NOMO-1 treated with DMSO at 0.1 percent for 48 hours (cell line): ENCODE measurements around the gene EFNB2.

Experiments
- DNase-seq: peaks from one replicate; lab custom pipeline; 2025; ENCODE audit not compliant: unreplicated experiment; lab: John Stamatoyannopoulos, UW

Gene EFNB2

DNA sequence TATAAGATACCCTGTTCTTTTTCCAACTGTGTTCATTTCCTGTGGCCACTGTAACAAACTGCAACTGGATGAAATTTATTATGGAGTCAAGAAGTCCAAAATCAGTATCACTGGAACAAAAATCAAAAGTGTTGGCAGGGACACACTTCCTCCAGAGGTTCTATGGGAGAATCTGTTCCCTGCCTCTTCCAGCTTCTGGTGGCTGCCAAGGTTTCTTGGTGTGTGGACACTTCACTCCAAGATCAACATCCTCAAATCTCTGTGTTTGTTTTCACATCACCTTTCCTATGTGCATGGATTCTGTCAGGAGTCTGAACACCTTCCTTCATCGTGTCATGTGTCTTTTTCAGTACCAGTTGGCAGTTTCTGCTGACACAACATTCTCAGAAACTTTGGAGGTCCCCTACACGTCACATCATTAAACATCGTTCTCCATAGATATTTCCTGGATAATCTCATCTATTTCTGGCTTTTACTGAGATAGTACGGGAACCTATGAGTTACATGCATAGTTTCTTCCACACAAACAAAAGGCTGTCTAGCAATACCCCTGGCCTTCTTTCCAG lies 15.2 kb upstream of the EFNB2 start:
- DNase-seq, result no peak

GRCh38 chr13:106548064-106548696 lies 12.7 kb upstream of the EFNB2 start:
- no peak for DNase-seq

DNA sequence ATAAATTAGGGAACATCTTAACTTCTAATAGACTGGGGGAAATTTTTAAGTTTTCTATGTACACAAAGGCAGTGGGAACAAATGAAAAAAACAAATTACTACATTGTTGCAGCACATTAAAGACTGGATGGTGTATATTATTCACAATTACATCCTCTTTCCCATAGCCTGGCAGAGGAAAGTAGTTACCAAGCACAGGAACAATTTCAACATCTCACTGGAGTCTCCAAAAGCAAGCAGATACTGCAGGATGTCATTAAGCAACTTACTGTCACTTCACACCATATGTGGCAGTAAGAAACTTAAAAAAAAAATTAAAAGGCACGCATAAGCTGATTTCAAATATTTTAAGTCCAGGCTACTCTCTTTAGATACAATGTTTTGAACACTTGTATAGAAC lies 6.4 kb upstream of the EFNB2 start:
- DNase-seq, result no peak

DNA sequence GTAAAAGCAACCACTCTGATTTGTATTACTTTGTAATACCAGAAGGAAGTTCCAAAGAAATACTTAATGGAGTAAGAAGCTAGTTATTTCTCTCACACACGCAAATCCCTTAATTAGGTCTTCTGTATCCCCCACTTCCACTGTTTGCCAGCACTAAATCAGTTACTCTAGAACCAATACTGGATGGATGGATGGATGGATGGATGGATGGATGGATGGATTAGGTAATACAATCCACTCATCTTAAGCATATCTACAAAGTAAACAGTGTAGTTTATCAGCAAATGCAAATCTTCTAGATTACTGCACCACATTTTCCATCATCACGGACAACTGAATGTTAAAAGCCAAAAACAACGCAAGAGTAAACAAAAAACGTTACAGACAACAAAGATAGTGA lies 5.2 kb upstream of the EFNB2 start:
- DNase-seq, result no peak

DNA sequence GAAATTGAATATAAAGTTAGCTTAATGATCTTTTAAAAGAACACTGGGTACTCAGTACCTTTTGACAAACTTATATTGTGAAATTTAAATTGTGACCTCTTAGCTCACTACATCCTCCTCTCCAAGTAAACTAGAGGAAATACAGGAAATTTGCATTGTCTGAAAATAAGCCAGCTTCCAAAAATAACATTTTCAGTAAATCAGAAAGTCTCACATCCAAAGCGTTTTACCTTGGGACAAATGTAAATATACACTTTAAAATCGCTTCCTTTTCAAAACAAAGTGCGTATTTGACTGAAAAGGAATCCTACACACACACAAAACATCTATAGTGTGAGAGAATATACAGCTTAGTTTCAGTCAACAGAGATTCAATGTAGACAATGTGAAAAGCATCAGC lies 2.1 kb upstream of the EFNB2 start:
- no peak for DNase-seq

- DNase-seq, result peak; percentile 66
These were observed 977 bp upstream of the EFNB2 start for GRCh38 chr13:106536244-106537034.

DNA sequence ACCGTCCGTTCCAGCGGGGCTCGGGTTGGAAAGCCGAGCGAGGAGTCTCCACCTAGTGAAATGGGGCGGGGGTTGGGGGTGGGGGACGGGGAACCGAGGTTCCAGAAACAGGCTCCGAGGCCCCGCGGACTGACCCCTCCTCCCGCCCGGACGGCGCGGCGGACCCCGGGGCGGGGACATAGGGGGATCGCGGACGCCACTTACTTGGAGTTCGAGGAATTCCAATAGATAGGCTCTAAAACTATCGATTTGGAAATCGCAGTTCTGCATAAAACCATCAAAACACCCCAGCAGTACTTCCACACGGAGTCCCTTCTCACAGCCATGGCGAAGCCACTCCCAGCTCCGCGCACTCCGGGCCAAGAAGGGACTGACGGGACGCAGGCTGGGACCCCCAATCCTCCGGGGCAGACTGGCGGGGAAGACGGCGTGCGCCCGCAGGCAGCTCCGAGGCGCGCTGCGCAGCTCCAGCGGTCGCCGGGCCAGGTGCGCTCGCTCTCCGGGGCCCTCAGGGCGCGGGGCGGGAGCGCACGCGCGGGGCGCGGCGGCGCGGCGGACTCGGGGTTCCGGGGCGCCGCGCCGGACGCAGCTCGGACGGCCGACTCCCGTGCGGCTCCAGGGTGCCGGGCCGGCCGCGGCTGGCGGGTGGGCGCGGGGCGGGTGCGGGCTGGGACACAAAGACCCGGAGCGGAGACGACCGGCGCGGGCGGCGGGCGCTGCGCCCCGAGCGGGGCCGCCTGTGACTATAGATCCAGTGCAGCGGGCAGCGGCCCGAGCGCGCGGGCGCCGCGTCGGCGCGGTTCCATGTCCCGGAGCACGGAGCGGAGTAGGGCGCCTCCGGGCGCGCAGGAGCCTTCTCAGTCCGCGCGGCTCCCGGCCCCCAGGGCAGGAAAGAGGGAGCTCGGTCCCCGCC lies 567 bp downstream of the EFNB2 start:
- DNase-seq, result no peak

GRCh38 chr13:106533943-106534638 lies 1.4 kb downstream of the EFNB2 start:
- no peak for DNase-seq

- DNase-seq, result peak; percentile 29
These were observed 2.1 kb downstream of the EFNB2 start for GRCh38 chr13:106533101-106533942.

GRCh38 chr13:106532111-106532929 lies 3.1 kb downstream of the EFNB2 start:
- no peak for DNase-seq

DNA sequence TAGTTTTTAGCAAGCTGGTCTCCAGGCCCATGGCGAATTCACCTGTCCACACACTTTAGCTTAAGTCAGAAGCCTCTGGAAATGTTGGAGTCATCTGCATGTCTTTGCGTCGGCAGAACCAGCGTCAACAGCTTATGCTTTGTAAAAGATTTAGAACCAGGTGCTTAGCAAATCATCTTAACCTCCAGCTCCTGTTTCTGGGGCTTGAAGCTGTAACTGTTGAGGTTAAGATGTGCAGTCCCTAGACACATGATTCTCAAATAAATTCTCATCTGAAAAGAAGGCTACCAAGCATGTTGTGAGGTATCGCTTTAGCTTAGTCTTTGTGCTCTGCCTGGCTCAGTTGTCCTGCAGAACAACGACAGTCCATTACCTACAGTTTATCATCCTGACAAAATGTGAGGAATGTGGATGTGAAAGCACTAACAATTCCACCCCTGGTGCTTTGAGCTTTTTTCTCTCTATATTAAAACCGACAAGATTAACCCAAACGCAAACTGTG lies 4.4 kb downstream of the EFNB2 start:
- no peak for DNase-seq

DNA sequence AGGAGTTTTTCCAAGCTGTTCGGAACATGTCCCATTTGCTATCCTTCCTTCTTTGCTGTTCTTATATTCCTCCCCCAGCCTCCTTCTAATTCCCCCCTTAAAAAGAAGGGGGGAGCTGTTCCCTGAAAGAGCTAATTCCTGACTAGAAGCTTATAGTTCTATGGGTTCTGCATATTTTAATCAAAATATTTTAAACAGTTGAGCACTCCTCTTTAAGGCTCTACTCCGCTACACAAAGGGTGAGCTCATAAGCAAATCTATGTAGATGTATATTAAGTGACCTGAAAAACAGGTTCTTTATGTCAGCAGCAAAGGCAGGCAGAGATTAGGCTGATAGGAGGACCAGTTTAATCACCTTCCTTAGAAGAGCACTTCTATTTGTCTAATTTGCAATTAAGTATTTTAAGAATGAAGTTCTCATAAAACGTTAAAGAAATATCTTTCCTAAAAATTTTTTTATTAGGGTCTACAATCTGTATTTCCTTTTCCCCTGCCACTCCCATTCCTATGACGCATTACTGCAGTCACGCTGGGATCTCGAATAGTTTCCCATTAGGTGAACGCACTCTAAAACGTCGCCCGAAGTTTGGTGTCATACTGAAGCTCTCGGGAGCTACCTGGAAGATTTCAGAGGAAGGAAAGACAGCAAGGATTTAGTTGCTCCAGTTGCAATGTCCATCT lies 5.2 kb downstream of the EFNB2 start:
- no peak for DNase-seq

- DNase-seq, result no peak
These were observed 5.9 kb downstream of the EFNB2 start for GRCh38 chr13:106529415-106530170.

- no peak for DNase-seq
These were observed 6.6 kb downstream of the EFNB2 start for GRCh38 chr13:106528718-106529414.

- no peak for DNase-seq
These were observed 7.6 kb downstream of the EFNB2 start for GRCh38 chr13:106527826-106528225.

DNA sequence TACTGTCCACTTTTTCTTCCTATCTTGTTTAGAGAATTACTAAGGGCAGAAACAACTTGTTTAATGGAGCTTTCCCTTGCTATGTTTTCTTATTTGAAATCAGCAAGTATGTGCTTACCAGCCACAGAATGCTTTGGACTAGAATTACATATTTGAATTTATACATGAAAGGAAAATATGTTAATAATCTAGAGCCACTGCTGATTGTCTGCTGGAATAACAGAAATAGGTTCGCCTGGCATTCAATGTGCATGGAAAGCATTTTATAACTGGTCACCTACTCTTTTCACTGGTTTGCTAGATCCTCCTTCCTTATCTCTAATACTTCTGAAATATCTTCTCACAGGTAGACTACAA lies 8.0 kb downstream of the EFNB2 start:
- DNase-seq, result no peak
